Neural crest cell (in vitro differentiated cells): Measurements from ENCODE around the gene KSR2. TPM values are rescaled to one million over a fixed set of nuclear protein-coding genes. Genes with fewer than 3 reads are reported as not detected.

Experiments used
- DNase-seq: peaks from one replicate; pipeline ENCODE4 v3.0.0; 2021; ENCODE audit warnings: low read depth, mixed read lengths, low spot score
- H3K27ac Mint-ChIP-seq: one replicate; pipeline ENCODE4 v1.8.0; 2021; ENCODE audit warnings: mild to moderate bottlenecking, mixed read lengths; ENCODE audit not compliant: unreplicated experiment
- H3K27me3 Mint-ChIP-seq: 2 replicates; pipeline ENCODE4 v1.8.0; 2021; ENCODE audit warnings: low read depth, mild to moderate bottlenecking, mixed read lengths
- H3K36me3 Mint-ChIP-seq: 2 replicates; pipeline ENCODE4 v1.8.0; 2021; ENCODE audit warnings: low read depth, mild to moderate bottlenecking, mixed read lengths
- H3K4me1 Mint-ChIP-seq: 2 replicates; pipeline ENCODE4 v1.8.0; 2021; ENCODE audit warnings: mixed read lengths
- H3K4me3 Mint-ChIP-seq: one replicate; pipeline ENCODE4 v1.8.0; 2021; ENCODE audit warnings: mild to moderate bottlenecking, mixed read lengths
- H3K9me3 Mint-ChIP-seq: 2 replicates; pipeline ENCODE4 v1.8.0; 2021; ENCODE audit warnings: mixed read lengths
- CTCF ChIP-seq: fragments of 200-600 bp; sonication (generic); conservative IDR thresholded peaks from 2 replicates; pipeline ENCODE4 v1.5.0; 2021; ENCODE audit warnings: antibody characterized with exemption, mild to moderate bottlenecking
- total RNA-seq: library from RNA; stranded (reverse); gene quantifications from 2 replicates; pipeline ENCODE4 v1.2.1, GENCODE V29; 2021

KSR2 gene
- total RNA-seq, 1 donor from 2014 or later: 0.33 TPM

- Mint-ChIP-seq H3K4me1 (peaks cover 10% of the 10 kb centered on the region), H3K9me3 (peaks cover 4% of the 10 kb centered on the region), H3K27me3 (no peaks in the 10 kb centered on the region), H3K36me3 (no peaks in the 10 kb centered on the region), H3K4me3 (peak overlapping the region; percentile 0), H3K27ac (no peak overlapping the region)
- no peak for DNase-seq
- no peak for TF ChIP-seq CTCF
These were observed 26.0 kb upstream of the KSR2 start for GRCh38 chr12:117994551-117995438.

DNA sequence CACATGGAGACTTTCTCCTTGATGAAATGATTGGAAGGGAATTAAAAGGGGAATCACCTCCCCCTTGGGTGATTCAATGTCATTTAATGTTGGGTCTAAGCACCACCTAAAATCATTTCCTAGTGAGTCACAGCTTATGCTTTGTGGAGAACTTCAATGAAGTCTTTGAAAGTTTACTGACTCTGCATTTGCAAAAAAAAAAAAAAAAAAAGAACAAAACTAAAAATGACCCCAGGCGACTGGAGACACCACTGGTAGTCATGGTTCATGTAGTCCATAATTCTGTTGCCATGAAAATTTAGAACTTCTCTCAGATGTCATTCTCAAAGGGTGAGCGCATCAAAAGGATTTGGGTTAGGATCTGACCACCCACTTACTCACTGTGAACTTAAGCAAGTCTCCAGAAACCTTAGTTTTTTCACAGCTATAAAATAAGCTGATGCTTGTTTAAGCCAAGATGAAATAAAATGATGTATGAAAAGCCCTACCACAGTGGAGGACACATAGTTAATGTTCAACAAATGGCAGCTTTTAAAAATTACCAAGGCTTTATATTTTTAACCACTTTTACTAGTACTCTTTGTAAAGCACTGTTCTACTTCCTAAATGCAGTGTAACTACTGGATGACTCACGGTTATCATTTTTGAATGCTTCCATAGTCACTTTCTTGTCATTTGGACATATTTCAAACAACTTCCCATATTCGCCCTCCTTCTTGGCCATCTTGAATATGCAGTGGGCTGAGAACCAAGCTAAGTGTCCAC lies 18.1 kb upstream of the KSR2 start:
- no peak for TF ChIP-seq CTCF
- Mint-ChIP-seq H3K36me3 (no peaks in the 10 kb centered on the region), H3K4me1 (peaks cover 9% of the 10 kb centered on the region), H3K9me3 (no peaks in the 10 kb centered on the region), H3K4me3 (no peak overlapping the region), H3K27ac (no peak overlapping the region), H3K27me3 (no peaks in the 10 kb centered on the region)
- no peak for DNase-seq

- Mint-ChIP-seq H3K36me3 (no peaks in the 10 kb centered on the region), H3K9me3 (no peaks in the 10 kb centered on the region), H3K27ac (no peak overlapping the region), H3K4me1 (peaks cover 9% of the 10 kb centered on the region), H3K4me3 (no peak overlapping the region), H3K27me3 (no peaks in the 10 kb centered on the region)
- TF ChIP-seq CTCF: no peak
- DNase-seq: no peak
These were observed 16.4 kb upstream of the KSR2 start for GRCh38 chr12:117985182-117985581.

DNA sequence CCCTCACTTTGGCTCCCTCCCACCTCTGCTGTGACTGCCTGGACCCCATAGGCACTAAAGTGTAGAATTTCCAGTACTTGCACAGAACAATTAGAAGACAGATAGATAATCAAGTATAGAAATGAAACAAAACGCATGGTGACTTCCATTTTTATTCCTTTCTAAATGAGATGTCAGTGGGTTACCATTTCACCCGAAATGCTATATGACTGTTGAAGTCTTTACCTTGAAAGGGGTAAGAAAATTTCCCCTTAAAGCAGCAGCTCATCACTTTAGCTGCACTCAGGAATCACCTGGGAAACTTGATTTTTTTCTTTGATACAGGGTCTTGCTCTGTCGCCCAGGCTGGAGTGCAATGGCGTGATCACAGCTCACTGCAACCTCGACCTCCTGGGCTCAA lies 12.5 kb upstream of the KSR2 start:
- Mint-ChIP-seq H3K27me3 (peaks cover 12% of the 10 kb centered on the region), H3K4me1 (no peaks in the 10 kb centered on the region), H3K27ac (no peak overlapping the region), H3K4me3 (no peak overlapping the region), H3K36me3 (no peaks in the 10 kb centered on the region), H3K9me3 (no peaks in the 10 kb centered on the region)
- TF ChIP-seq CTCF: no peak
- no peak for DNase-seq

- Mint-ChIP-seq H3K9me3 (no peaks in the 10 kb centered on the region), H3K36me3 (no peaks in the 10 kb centered on the region), H3K4me1 (no peaks in the 10 kb centered on the region), H3K4me3 (no peak overlapping the region), H3K27me3 (peaks cover 15% of the 10 kb centered on the region), H3K27ac (no peak overlapping the region)
- DNase-seq: no peak
- TF ChIP-seq CTCF: no peak
These were observed 11.8 kb upstream of the KSR2 start for GRCh38 chr12:117980616-117981015.
